GM23338 (cell line): ENCODE data around the gene CYTIP.

ENCODE experiments used
- CREB1 ChIP-seq: fragments of 250-450 bp; sonication (Bioruptor Pico); IDR thresholded peaks from 2 replicates; pipeline ENCODE4 v1.5.0; 2020; ENCODE audit warnings: low read depth, mild to moderate bottlenecking, moderate library complexity
- CTCF ChIP-seq, 2 experiments: fragments of 200-600 bp in 1 of 2; sonication (generic) in 1 of 2; conservative IDR thresholded peaks; 2 replicates each; pipeline versions ENCODE4 v1.5.1 to v1.6.1; 2016 to 2017; ENCODE audit warnings: antibody characterized with exemption in 2 of 2, low read depth in 2 of 2, mild to moderate bottlenecking in 2 of 2, moderate library complexity in 1 of 2
- ETS1 ChIP-seq: IDR thresholded peaks from 2 replicates; pipeline ENCODE4 v1.6.1; 2016; ENCODE audit warnings: antibody characterized with exemption
- EZH2 ChIP-seq: fragments of 200-600 bp; sonication (generic); IDR thresholded peaks from one replicate; pipeline ENCODE4 v1.8.0; 2017; ENCODE audit warnings: antibody characterized with exemption, mild to moderate bottlenecking, low read depth; ENCODE audit not compliant: unreplicated experiment
- EZH2phosphoT487 ChIP-seq: fragments of 200-600 bp; sonication (generic); IDR thresholded peaks from one replicate; pipeline ENCODE4 v1.8.1; 2018; ENCODE audit warnings: antibody characterized with exemption; ENCODE audit not compliant: unreplicated experiment
- JUNB ChIP-seq: IDR thresholded peaks from one replicate; pipeline ENCODE4 v1.6.1; 2016; ENCODE audit warnings: antibody characterized with exemption; ENCODE audit not compliant: unreplicated experiment
- POLR2AphosphoS5 ChIP-seq: IDR thresholded peaks from 2 replicates; pipeline ENCODE4 v1.6.1; 2016; ENCODE audit warnings: antibody characterized with exemption, low read depth
- REST ChIP-seq: IDR thresholded peaks from one replicate; pipeline ENCODE4 v1.6.1; 2018; ENCODE audit warnings: antibody characterized with exemption; ENCODE audit not compliant: unreplicated experiment
- STAT1 ChIP-seq: IDR thresholded peaks from one replicate; pipeline ENCODE4 v1.6.1; 2016; ENCODE audit warnings: antibody characterized with exemption; ENCODE audit not compliant: unreplicated experiment
- ZNF462 ChIP-seq: fragments of 250-450 bp; sonication (Bioruptor Pico); IDR thresholded peaks from 2 replicates; pipeline ENCODE4 v1.5.0; 2020; ENCODE audit warnings: mild to moderate bottlenecking, moderate library complexity

GRCh38 chr2:157480182-157480961 lies 36.5 kb upstream of the CYTIP start:
- no peak for TF ChIP-seq EZH2
- TF ChIP-seq CTCF (conservative IDR thresholded peaks at IDR 0.05; ENCODE audit: low read depth in 2 of 2): no peak
- no peak for TF ChIP-seq POLR2AphosphoS5
- TF ChIP-seq REST: no peak
- TF ChIP-seq JUNB: no peak
- TF ChIP-seq ETS1: no peak
- TF ChIP-seq CREB1 (CRISPR knock-in tag): no peak
- TF ChIP-seq EZH2phosphoT487: no peak
- no peak for TF ChIP-seq ZNF462 (CRISPR knock-in tag)
- no peak for TF ChIP-seq STAT1
